WTC11 (cell line): Measurements from ENCODE around the gene CEP295NL.

Experiments used
- ATF3 ChIP-seq: sonication (generic); formaldehyde crosslinking; conservative IDR thresholded peaks from 2 replicates; pipeline ENCODE4 v1.8.1; 2022; ENCODE audit warnings: mild to moderate bottlenecking, missing genetic modification reagents
- CBFB ChIP-seq: sonication (generic); formaldehyde crosslinking; IDR thresholded peaks from 2 replicates; pipeline ENCODE4 v1.8.1; 2022; ENCODE audit warnings: mild to moderate bottlenecking, low read depth, missing genetic modification reagents
- CTCF ChIP-seq: fragments of 200-600 bp; IDR thresholded peaks from 2 replicates; pipeline ENCODE4 v1.8.0; 2022; ENCODE audit warnings: antibody characterized with exemption
- ELF4 ChIP-seq: sonication (generic); formaldehyde crosslinking; IDR thresholded peaks from 2 replicates; pipeline ENCODE4 v1.8.1; 2022; ENCODE audit warnings: low read depth, mild to moderate bottlenecking, moderate library complexity, missing genetic modification reagents
- FOXJ3 ChIP-seq: sonication (generic); formaldehyde crosslinking; IDR thresholded peaks from 2 replicates; pipeline ENCODE4 v1.9.0; 2021; ENCODE audit warnings: missing genetic modification reagents, mild to moderate bottlenecking, borderline replicate concordance
- IRF2 ChIP-seq: sonication (generic); formaldehyde crosslinking; IDR thresholded peaks from 2 replicates; pipeline ENCODE4 v1.8.0; 2022; ENCODE audit warnings: low read depth, missing genetic modification reagents, borderline replicate concordance
- JAZF1 ChIP-seq: fragments of 250-450 bp; sonication (Bioruptor Pico); IDR thresholded peaks from 2 replicates; pipeline ENCODE4 v1.9.0; 2021; ENCODE audit warnings: moderate library complexity, mild to moderate bottlenecking, inconsistent platforms
- NR2C2 ChIP-seq: sonication (generic); formaldehyde crosslinking; IDR thresholded peaks from 2 replicates; pipeline ENCODE4 v1.8.0; 2022; ENCODE audit warnings: mild to moderate bottlenecking, missing genetic modification reagents
- PREB ChIP-seq: sonication (generic); formaldehyde crosslinking; IDR thresholded peaks from 2 replicates; pipeline ENCODE4 v1.8.1; 2022; ENCODE audit warnings: mild to moderate bottlenecking, missing genetic modification reagents, moderate library complexity, borderline replicate concordance
- RELA ChIP-seq: sonication (generic); formaldehyde crosslinking; IDR thresholded peaks from 2 replicates; pipeline ENCODE4 v1.8.1; 2022; ENCODE audit warnings: missing genetic modification reagents, mild to moderate bottlenecking, borderline replicate concordance
- ZNF317 ChIP-seq: sonication (generic); formaldehyde crosslinking; IDR thresholded peaks from 2 replicates; pipeline ENCODE4 v1.8.1; 2023; ENCODE audit warnings: low read depth, mild to moderate bottlenecking, moderate library complexity, missing genetic modification reagents, borderline replicate concordance
- ZNF512 ChIP-seq: sonication (generic); formaldehyde crosslinking; IDR thresholded peaks from 2 replicates; pipeline ENCODE4 v1.8.1; 2022; ENCODE audit warnings: missing genetic modification reagents, borderline replicate concordance
- TF ChIP-seq, protein P1 (sequence below): fragments of 250-450 bp; sonication (Bioruptor Pico); IDR thresholded peaks from 2 replicates; pipeline ENCODE4 v1.9.0; 2021; ENCODE audit warnings: mild to moderate bottlenecking

GRCh38 chr17:78873519-78874340, 29.3 kb downstream of the CEP295NL start:
- TF ChIP-seq JAZF1 (CRISPR knock-in tag): no peak
- TF ChIP-seq CTCF: no peak
- TF ChIP-seq RELA (CRISPR knock-in tag): no peak
- TF ChIP-seq FOXJ3 (CRISPR knock-in tag): no peak
- no peak for TF ChIP-seq CBFB (CRISPR knock-in tag)
- TF ChIP-seq, protein P1, sequence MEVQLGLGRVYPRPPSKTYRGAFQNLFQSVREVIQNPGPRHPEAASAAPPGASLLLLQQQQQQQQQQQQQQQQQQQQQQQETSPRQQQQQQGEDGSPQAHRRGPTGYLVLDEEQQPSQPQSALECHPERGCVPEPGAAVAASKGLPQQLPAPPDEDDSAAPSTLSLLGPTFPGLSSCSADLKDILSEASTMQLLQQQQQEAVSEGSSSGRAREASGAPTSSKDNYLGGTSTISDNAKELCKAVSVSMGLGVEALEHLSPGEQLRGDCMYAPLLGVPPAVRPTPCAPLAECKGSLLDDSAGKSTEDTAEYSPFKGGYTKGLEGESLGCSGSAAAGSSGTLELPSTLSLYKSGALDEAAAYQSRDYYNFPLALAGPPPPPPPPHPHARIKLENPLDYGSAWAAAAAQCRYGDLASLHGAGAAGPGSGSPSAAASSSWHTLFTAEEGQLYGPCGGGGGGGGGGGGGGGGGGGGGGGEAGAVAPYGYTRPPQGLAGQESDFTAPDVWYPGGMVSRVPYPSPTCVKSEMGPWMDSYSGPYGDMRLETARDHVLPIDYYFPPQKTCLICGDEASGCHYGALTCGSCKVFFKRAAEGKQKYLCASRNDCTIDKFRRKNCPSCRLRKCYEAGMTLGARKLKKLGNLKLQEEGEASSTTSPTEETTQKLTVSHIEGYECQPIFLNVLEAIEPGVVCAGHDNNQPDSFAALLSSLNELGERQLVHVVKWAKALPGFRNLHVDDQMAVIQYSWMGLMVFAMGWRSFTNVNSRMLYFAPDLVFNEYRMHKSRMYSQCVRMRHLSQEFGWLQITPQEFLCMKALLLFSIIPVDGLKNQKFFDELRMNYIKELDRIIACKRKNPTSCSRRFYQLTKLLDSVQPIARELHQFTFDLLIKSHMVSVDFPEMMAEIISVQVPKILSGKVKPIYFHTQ (CRISPR knock-in tag): no peak
- no peak for TF ChIP-seq ZNF512 (CRISPR knock-in tag)
- TF ChIP-seq ZNF317: no peak
- TF ChIP-seq IRF2 (CRISPR knock-in tag): no peak
- TF ChIP-seq ELF4 (CRISPR knock-in tag): no peak
- no peak for TF ChIP-seq NR2C2 (CRISPR knock-in tag)
- no peak for TF ChIP-seq PREB
- no peak for TF ChIP-seq ATF3 (CRISPR knock-in tag)
